B cell (primary cell): ENCODE measurements around the gene ANKDD1B. TPM values are rescaled to one million over a fixed set of nuclear protein-coding genes. Genes with fewer than 3 reads are reported as not detected.
A peak's percentile ranks its signal among the peaks of the same experiment; 100 is the strongest.

Experiments
- ATAC-seq: fragments of 200-7000 bp; cut with Tn5 transposase; one replicate; pipeline ENCODE4 v1.10.0; 2021; ENCODE audit warnings: low read depth, mild to moderate bottlenecking, moderate number of reproducible peaks, moderate library complexity
- CTCF ChIA-PET: fragments of 350-600 bp; sonication (Branson Sonifier 250); formaldehyde crosslinking; loops from one replicate; lab custom pipeline; 2021; ENCODE audit warnings: antibody characterized with exemption, inconsistent platforms; lab: Charles Lee
- POLR2A ChIA-PET: fragments of 350-600 bp; sonication (Branson Sonifier 250); formaldehyde crosslinking; loops from one replicate; lab custom pipeline; 2021; ENCODE audit warnings: antibody characterized with exemption; lab: Charles Lee
- DNase-seq: peaks from one replicate; pipeline ENCODE4 v3.0.0; 2013
- H2AFZ ChIP-seq: 2 replicates; pipeline ENCODE4 v1.6.1; 2012; ENCODE audit warnings: mild to moderate bottlenecking, low read depth, low read length; ENCODE audit not compliant: insufficient read depth, poor library complexity, severe bottlenecking
- H3K27ac ChIP-seq, 2 donors: 1 replicate in 1 of 2; 2 replicates in 1 of 2; pipeline ENCODE4 v1.5.1; 2012 to 2013; ENCODE audit warnings: low read length in 2 of 2, mild to moderate bottlenecking in 2 of 2, moderate library complexity in 1 of 2
- H3K27me3 ChIP-seq, 4 experiments: fragments of 200-600 bp in 1 of 4; sonication (generic) in 1 of 4; replicated peaks in 1 of 4; 1 replicate in 2 of 4; 2 replicates in 2 of 4; pipeline versions ENCODE4 v1.6.1 to v1.7.0; 2013 to 2016; ENCODE audit warnings: low read length in 3 of 4, mild to moderate bottlenecking in 2 of 4, mixed read lengths in 1 of 4, moderate library complexity in 1 of 4; ENCODE audit not compliant: insufficient read depth in 4 of 4, control insufficient read depth in 3 of 4; ENCODE audit errors: control extremely low read depth in 1 of 4
- H3K36me3 ChIP-seq, 2 experiments: replicated peaks in 1 of 2; 1 replicate in 1 of 2; 2 replicates in 1 of 2; pipeline versions ENCODE4 v1.6.1 to v1.7.1; 2013; ENCODE audit warnings: low read length in 1 of 2; ENCODE audit not compliant: insufficient read depth in 2 of 2, control insufficient read depth in 1 of 2; ENCODE audit errors: control extremely low read depth in 1 of 2, extremely low read depth in 1 of 2
- H3K4me1 ChIP-seq, 2 donors: fragments of 200-600 bp in 1 of 2; sonication (generic) in 1 of 2; 1 replicate in 1 of 2; 2 replicates in 1 of 2; pipeline versions ENCODE4 v1.5.1 to v1.6.1; 2013 to 2017; ENCODE audit warnings: low read length in 2 of 2; ENCODE audit not compliant: control insufficient read depth in 2 of 2, insufficient read depth in 2 of 2
- H3K4me2 ChIP-seq: replicated peaks from 2 replicates; pipeline ENCODE3; 2012; ENCODE audit warnings: mild to moderate bottlenecking, low read depth, low read length; ENCODE audit not compliant: poor library complexity, severe bottlenecking
- H3K4me3 ChIP-seq, 5 experiments: fragments of 200-600 bp in 1 of 5; sonication (generic) in 1 of 5; 1 replicate in 3 of 5; 2 replicates in 2 of 5; pipeline versions ENCODE4 v1.5.1 to v1.7.0; 2011 to 2016; ENCODE audit warnings: low read length in 4 of 5, mild to moderate bottlenecking in 4 of 5, low read depth in 2 of 5, control low read depth in 1 of 5, moderate library complexity in 1 of 5; ENCODE audit not compliant: insufficient read depth in 1 of 5; ENCODE audit errors: control extremely low read depth in 1 of 5, extremely low read depth in 1 of 5
- H3K79me2 ChIP-seq: fragments of 200-600 bp; sonication (generic); one replicate; pipeline ENCODE4 v1.6.0; 2016; ENCODE audit warnings: low read length; ENCODE audit not compliant: control insufficient read depth, insufficient read depth
- H3K9ac ChIP-seq: fragments of 200-600 bp; sonication (generic); 2 replicates; pipeline ENCODE4 v1.6.1; 2017; ENCODE audit warnings: mild to moderate bottlenecking, low read length, moderate library complexity
- H3K9me3 ChIP-seq, 3 donors: one replicate each; pipeline versions ENCODE4 v1.6.1 to v1.7.1; 2013; ENCODE audit warnings: low read length in 2 of 3; ENCODE audit not compliant: control insufficient read depth in 2 of 3, insufficient read depth in 1 of 3; ENCODE audit errors: control extremely low read depth in 1 of 3
- H4K20me1 ChIP-seq: 2 replicates; pipeline ENCODE4 v1.6.0; 2012; ENCODE audit warnings: mild to moderate bottlenecking, low read length; ENCODE audit not compliant: insufficient read depth, control insufficient read depth, poor library complexity, severe bottlenecking
- H3K27ac Mint-ChIP-seq: one replicate; pipeline ENCODE4 v1.8.0; 2021; ENCODE audit warnings: mixed read lengths
- H3K27me3 Mint-ChIP-seq: one replicate; pipeline ENCODE4 v1.8.0; 2021; ENCODE audit warnings: mixed read lengths
- H3K4me1 Mint-ChIP-seq: one replicate; pipeline ENCODE4 v1.8.0; 2021; ENCODE audit warnings: mixed read lengths
- H3K4me3 Mint-ChIP-seq: one replicate; pipeline ENCODE4 v1.8.0; 2021; ENCODE audit warnings: mixed read lengths
- H3K9me3 Mint-ChIP-seq: one replicate; pipeline ENCODE4 v1.8.0; 2022; ENCODE audit warnings: mixed read lengths; ENCODE audit not compliant: insufficient read depth
- EZH2 ChIP-seq: IDR thresholded peaks from 2 replicates; pipeline ENCODE4 v1.6.1; 2012; ENCODE audit warnings: borderline replicate concordance, low read depth, mild to moderate bottlenecking, moderate library complexity, low read length; ENCODE audit not compliant: insufficient read depth, poor library complexity, severe bottlenecking
- WGBS: methylation state at CpG from one replicate; pipeline ENCODE4 v1.1.5; 2013; ENCODE audit warnings: missing lambda C conversion rate; ENCODE audit not compliant: insufficient coverage; 5-methylcytosine and 5-hydroxymethylcytosine counted together
- intact Hi-C: fragments of 100-400 bp; cut with micrococcal nuclease; formaldehyde crosslinking; loops from one replicate; pipeline ENCODE4 v1.10.0; 2022
- polyA plus RNA-seq: library from polyadenylated mRNA; depleted of rRNA; stranded (reverse); fragments of >200 nt; gene quantifications from 2 replicates; pipeline ENCODE4 v1.2.3, GENCODE V29; 2012
- total RNA-seq, 2 donors: library from RNA; stranded (reverse); fragments of 120-200 nt in 1 of 2; gene quantifications; 1 replicate in 1 of 2; 2 replicates in 1 of 2; pipeline versions ENCODE4 v1.2.3 to v1.2.4, GENCODE V29; 2013 to 2022
- TF ChIP-seq, protein P1 (sequence below): fragments of 200-600 bp; IDR thresholded peaks from one replicate; pipeline ENCODE4 v1.8.0; 2022; ENCODE audit warnings: antibody characterized with exemption, mild to moderate bottlenecking

Gene ANKDD1B
- total and polyA plus RNA-seq, 2 donors (not counting 1 experiment from before 2014, with no cell fraction given), result 0.30 to 1.1 TPM

DNA sequence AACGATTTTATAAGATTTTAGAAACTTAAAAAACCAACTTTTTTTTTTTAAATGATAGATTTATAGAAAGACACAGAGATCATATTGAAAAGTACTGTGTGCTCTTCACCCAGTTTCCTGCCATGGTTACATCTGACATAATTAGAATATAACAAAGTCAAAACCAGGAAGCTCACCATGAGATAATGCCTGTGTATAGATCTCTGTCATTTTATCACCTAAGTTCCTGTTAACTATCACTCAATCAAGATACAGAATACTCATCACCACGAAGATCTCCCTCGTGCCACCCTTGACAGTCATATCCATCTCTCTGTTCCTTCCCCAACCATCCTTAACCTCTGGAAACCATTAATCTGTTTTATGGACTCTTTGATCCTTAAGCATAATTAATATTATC lies 66.9 kb downstream of the ANKDD1B start:
- no peak overlapping the region for H2AFZ ChIP-seq
- H4K20me1 ChIP-seq, result no peaks in the 10 kb centered on the region
- Mint-ChIP-seq H3K27ac (no peak overlapping the region), H3K9me3 (no peaks in the 10 kb centered on the region), H3K4me1 (peaks cover 7% of the 10 kb centered on the region), H3K27me3 (no peaks in the 10 kb centered on the region), H3K4me3 (no peak overlapping the region)
- peak; percentile 8 for DNase-seq
- WGBS, result 15% methylated on average over 2 of the region's 3 CpGs
- no peak overlapping the region for H3K4me3 ChIP-seq
- H3K79me2 ChIP-seq, result no peaks in the 10 kb centered on the region
- CTCF ChIA-PET, result interaction anchor here (0.7 to 9.9 kb wide), 3 partner anchors 13 to 1819 kb away, joined by 3 to 95 read pairs (median 4); partner anchors contain the start of gene ANKRD31
- intact Hi-C loops, result no loop called here
- TF ChIP-seq EZH2, result no peak
- peak overlapping the region; percentile 6 for H3K9ac ChIP-seq
- no peaks in the 10 kb centered on the region for H3K27me3 ChIP-seq
- H3K36me3 ChIP-seq, result peaks cover 0 to 5% of the 10 kb centered on the region in 2 experiments
- no peak for ATAC-seq
- H3K27ac ChIP-seq, result peak overlapping the region in 1 of 2 donors; percentile 31
- H3K4me1 ChIP-seq, result peaks cover 0 to 3% of the 10 kb centered on the region in 2 donors
- POLR2A ChIA-PET, result interaction anchor here (1.3 kb wide), 1 partner anchor 39 kb away, joined by 6 read pairs; the partner anchor contains the start of gene POC5
- H3K9me3 ChIP-seq, result no peaks in the 10 kb centered on the region
- H3K4me2 ChIP-seq, result no peak overlapping the region

DNA sequence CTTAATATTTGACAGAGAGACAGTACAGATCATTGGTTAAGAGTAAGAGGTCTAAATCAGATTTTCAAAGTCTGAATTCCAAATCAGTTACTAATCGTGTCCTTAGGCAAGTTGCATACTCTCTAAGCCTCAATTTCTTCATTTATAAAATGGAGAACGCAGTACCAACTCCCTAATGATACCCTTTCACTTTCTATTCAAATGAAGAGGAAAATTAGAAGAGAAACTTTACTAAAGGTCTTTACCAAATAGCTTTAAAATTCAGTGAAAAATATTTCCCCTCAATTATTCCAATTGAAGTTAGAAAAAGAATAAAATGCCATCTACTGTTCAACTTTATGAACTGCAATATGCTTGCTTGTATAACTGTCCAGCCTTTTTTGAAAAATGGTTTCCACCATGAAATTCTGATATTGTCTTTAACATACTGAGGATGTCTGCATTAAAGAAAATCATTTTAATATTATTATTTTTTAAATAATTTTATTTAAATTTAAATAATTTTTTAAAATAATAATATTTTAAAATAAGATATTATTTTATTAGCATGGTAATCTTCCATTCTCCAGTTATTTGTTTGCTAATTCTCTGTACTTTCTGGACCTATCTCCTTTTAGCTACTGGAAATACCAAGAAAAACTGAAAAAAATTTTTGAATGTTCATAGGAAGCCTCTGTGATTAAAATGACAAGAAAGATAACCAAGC lies 70.0 kb downstream of the ANKDD1B start:
- DNase-seq (peak; percentile 55), ATAC-seq (peak; percentile 56)
- no peak overlapping the region for H3K4me3 Mint-ChIP-seq
- Histone ChIP-seq H3K4me1 (peaks cover 0 to 3% of the 10 kb centered on the region in 2 donors), H3K27me3 (no peaks in the 10 kb centered on the region), H3K4me3 (no peak overlapping the region), H2AFZ (no peak overlapping the region), H3K9me3 (no peaks in the 10 kb centered on the region), H3K79me2 (no peaks in the 10 kb centered on the region), H3K27ac (no peak overlapping the region), H3K9ac (no peak overlapping the region), H4K20me1 (no peaks in the 10 kb centered on the region), H3K4me2 (no peak overlapping the region), H3K36me3 (peaks cover 1 to 17% of the 10 kb centered on the region in 2 experiments)
- no peak overlapping the region for H3K27ac Mint-ChIP-seq
- peaks cover 7% of the 10 kb centered on the region for H3K4me1 Mint-ChIP-seq
- CTCF ChIA-PET, result interaction anchor here (0.9 to 9.9 kb wide), 7 partner anchors 12 to 632 kb away, joined by 3 to 95 read pairs (median 5); partner anchors contain the start of genes ANKRD31, CERT1, HMGCR and POLK
- POLR2A ChIA-PET, result interaction anchor here (0.6 kb wide), 1 partner anchor 20 kb away, joined by 10 read pairs; no protein-coding TSS in a partner anchor
- WGBS, result no CpG with 5 or more reads among the region's 2 CpGs
- intact Hi-C loops, result loop anchor here (1.0 to 10.0 kb wide), 5 partner anchors 170 to 1779 kb away; partner anchors contain the start of genes ANKRD31, CERT1 and POLK
- H3K9me3 Mint-ChIP-seq, result no peaks in the 10 kb centered on the region
- H3K27me3 Mint-ChIP-seq, result no peaks in the 10 kb centered on the region
- TF ChIP-seq, protein P1, sequence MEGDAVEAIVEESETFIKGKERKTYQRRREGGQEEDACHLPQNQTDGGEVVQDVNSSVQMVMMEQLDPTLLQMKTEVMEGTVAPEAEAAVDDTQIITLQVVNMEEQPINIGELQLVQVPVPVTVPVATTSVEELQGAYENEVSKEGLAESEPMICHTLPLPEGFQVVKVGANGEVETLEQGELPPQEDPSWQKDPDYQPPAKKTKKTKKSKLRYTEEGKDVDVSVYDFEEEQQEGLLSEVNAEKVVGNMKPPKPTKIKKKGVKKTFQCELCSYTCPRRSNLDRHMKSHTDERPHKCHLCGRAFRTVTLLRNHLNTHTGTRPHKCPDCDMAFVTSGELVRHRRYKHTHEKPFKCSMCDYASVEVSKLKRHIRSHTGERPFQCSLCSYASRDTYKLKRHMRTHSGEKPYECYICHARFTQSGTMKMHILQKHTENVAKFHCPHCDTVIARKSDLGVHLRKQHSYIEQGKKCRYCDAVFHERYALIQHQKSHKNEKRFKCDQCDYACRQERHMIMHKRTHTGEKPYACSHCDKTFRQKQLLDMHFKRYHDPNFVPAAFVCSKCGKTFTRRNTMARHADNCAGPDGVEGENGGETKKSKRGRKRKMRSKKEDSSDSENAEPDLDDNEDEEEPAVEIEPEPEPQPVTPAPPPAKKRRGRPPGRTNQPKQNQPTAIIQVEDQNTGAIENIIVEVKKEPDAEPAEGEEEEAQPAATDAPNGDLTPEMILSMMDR, result peak; percentile 86
- TF ChIP-seq EZH2, result no peak
